ENCODE data around the gene PLCB2.

The PLCB2 gene

DNA sequence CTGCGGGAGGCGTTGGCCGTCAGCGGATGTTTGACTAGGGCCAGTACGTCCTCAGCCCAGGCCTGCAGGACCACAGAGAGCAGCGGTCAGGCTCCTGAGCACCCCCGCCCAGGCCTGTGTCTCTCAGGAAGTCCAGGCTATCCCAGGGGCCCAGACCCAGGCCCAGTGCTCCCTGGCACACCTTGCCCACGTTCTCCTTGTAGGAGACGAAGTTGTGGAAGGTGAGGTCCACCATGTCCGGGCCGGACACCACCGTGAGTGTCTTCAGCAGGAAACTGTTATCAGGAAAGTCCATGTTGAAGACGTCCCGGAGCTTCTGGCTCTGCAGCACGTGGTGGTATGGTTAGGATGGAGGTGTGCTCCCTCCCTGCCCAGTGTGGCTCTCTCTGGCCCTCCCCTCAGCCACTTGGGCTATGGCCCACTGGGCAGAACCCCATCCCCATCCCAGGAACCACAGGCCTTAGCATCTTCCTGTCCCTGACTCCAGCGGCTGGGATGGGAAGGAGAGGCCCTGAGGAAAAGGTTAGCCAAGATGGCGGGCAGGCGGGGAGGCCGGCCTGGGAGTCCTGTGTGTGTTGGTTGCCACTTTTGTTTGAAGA, 5.3 kb downstream of the PLCB2 start:
- Mint-ChIP-seq H3K4me3 (no peak overlapping the region), H3K36me3 (peaks cover 22% of the 10 kb centered on the region), H3K4me1 (peaks cover 33% of the 10 kb centered on the region), H3K27ac (no peak overlapping the region), H3K27me3 (no peaks in the 10 kb centered on the region), H3K9me3 (no peaks in the 10 kb centered on the region)

DNA sequence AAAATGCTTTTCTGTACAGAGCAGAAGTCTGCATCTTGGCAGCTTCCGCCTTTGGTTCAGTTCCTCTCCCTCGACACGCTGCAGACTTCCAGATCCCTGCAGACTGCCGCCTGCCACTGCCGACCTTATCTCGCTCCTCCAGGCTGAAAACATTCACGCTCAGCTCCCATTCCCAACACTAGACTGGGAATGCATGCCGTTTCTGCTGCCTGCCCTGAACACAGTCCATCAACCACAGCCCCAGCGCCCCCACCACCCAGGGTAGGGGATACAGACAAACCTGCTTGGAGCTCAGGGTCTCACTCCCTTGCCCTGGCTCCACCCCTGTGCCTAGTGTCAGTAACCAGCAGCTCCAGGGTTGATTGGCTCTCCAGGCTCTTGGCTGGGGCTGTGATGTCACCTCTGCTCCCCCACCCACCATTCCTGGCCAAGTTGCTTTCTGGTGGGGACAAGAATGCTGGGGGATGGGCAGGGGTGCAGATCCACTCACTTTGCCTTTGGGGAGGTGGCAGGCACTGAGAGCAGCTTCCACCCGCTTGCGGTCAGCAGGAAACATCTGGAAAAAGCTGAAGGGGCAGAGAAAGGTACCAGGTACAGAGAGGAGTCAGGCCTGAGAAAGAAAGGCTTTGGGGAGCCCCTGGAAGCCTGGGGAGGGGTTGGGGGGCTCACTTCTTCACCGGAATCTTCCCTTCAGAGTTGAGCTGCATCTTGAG, 6.1 kb downstream of the PLCB2 start:
- H3K4me1 Mint-ChIP-seq, result peaks cover 30% of the 10 kb centered on the region
- H3K9me3 Mint-ChIP-seq, result no peaks in the 10 kb centered on the region
- no peak overlapping the region for H3K27ac Mint-ChIP-seq
- H3K4me3 Mint-ChIP-seq, result no peak overlapping the region
- peaks cover 22% of the 10 kb centered on the region for H3K36me3 Mint-ChIP-seq
- no peaks in the 10 kb centered on the region for H3K27me3 Mint-ChIP-seq

DNA sequence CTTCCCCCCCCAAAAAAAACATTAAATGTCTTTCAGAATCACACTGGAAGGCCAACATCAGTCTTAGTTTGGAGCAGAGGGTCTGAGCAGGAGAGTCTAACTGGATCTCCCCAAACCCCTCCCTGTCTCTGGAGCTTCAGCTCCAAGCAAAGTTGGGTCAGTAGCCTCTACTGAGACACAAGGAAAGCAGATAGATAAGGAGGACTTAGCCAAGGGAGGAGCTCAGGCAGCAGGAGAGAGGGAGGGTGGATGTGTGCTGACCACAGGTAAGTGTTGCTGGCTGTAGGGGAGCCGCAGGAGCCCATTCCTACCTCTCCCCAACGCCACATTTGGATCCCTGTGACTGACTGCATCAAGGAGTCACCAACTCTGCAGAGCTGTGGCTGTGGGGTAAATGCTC, 7.0 kb downstream of the PLCB2 start:
- Mint-ChIP-seq H3K4me1 (peaks cover 21% of the 10 kb centered on the region), H3K27ac (peak overlapping the region; percentile 70), H3K4me3 (no peak overlapping the region), H3K36me3 (peaks cover 22% of the 10 kb centered on the region), H3K27me3 (no peaks in the 10 kb centered on the region), H3K9me3 (no peaks in the 10 kb centered on the region)

DNA sequence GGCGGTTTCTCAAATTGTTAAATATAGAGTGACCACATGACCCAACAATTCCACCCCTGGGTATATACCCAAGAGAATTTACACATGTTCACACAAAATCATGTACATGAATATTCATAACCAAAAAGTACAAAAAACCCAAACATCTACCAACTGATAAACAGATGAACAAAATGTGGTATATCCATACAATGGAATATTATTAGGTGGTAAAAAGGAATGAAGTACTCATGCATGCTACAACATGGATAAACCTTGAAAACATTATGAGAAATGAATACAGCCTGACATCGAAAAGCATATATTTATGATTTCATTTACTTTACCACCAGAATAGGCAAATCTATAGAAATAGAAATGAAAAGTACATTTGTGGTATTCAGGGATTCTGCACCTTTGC, 7.4 kb downstream of the PLCB2 start:
- H3K4me3 Mint-ChIP-seq, result no peak overlapping the region
- H3K9me3 Mint-ChIP-seq, result no peaks in the 10 kb centered on the region
- H3K27me3 Mint-ChIP-seq, result no peaks in the 10 kb centered on the region
- peaks cover 18% of the 10 kb centered on the region for H3K4me1 Mint-ChIP-seq
- peaks cover 22% of the 10 kb centered on the region for H3K36me3 Mint-ChIP-seq
- H3K27ac Mint-ChIP-seq, result no peak overlapping the region

DNA sequence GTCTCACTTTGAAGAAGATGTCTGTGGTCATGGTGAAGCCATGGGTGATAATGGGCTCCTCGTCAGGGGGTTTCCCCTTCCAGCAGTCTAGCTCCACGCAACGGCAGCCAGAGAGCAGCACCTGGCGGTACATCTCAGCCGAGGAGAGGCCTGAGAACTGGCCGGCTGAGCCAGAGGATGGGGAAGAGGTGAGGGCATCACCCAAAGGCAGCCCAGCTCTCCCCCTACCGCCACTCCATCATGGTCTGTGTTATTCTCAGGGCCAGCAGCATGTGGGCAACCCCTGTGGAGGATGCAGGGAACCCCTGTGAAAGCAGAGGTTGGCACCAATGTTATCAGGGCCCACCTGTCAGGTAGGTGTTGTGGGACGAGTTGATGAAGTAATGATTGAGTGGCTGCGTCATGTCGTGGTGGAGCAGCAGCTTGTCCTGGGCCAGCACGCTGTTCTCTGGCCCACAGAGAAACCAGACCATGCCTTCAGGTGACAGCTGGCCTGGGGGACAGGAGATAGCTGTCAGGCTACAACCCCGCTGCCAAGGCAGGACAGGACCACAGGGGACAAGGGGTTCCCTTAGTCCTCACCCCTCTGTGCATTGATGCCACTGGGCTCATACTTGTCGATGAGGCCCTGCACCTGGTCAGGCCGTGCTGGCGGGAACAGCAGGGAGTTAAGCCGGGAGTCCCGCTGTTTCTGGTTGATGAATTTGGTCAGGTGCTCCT, 9.4 kb downstream of the PLCB2 start:
- H3K4me1 Mint-ChIP-seq, result no peaks in the 10 kb centered on the region
- H3K9me3 Mint-ChIP-seq, result no peaks in the 10 kb centered on the region
- H3K4me3 Mint-ChIP-seq, result no peak overlapping the region
- no peak overlapping the region for H3K27ac Mint-ChIP-seq
- peaks cover 22% of the 10 kb centered on the region for H3K36me3 Mint-ChIP-seq
- no peaks in the 10 kb centered on the region for H3K27me3 Mint-ChIP-seq

DNA sequence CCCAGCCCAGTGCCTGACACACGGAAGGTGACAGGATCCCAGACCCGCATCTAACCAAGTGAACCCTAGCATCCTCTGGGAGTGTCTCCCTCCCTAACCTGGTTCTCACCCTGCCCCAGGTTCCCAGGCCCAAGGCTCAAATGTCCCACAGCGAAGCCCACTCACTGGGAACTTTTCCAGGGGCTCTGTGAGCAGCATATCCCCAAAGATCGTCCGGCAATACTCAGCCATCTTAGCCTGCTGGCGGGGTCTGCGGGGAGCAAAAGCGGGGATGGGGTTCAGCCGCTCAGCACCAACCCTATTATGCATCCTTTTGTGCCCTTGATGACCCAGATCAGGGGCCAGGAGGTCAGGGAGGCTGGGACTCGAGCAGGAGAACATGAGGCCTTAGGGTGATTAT, 10.4 kb downstream of the PLCB2 start:
- Mint-ChIP-seq H3K27me3 (no peaks in the 10 kb centered on the region), H3K4me3 (no peak overlapping the region), H3K9me3 (no peaks in the 10 kb centered on the region), H3K4me1 (no peaks in the 10 kb centered on the region), H3K27ac (no peak overlapping the region), H3K36me3 (peaks cover 22% of the 10 kb centered on the region)

DNA sequence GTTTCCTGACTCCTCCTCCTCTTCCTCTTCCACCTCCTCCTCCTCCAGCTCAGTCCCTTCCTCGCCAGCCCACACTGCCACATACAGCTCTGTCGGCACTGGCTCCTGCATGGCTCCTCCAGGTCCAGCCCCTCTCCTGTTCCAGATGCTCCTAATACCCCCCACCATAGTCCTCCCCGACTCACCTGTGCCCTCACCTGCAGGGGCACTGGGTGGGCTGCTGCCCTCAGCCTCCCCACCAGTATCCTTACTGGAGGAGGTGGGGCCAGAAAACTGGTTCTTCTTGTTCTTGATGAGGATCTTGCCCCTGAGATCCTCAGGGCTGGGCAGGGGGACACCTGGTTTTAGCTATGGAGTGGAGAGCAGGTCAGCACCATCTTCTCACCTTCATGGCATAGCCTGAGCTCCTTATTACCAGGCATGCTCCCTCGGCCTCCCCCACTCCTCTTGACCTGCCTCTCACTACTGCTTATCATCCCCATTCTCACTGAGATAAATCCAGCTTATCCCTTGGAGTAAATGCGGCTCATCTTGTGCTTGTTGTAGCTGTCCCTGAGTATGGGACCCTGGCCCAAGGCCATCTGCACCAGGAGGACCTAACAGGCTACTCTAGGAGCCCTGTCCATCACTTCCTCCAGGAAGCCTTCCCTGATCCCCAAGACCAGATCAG, 11.0 kb downstream of the PLCB2 start:
- Mint-ChIP-seq H3K9me3 (no peaks in the 10 kb centered on the region), H3K27ac (no peak overlapping the region), H3K27me3 (no peaks in the 10 kb centered on the region), H3K4me1 (no peaks in the 10 kb centered on the region), H3K4me3 (no peak overlapping the region), H3K36me3 (peaks cover 20% of the 10 kb centered on the region)

DNA sequence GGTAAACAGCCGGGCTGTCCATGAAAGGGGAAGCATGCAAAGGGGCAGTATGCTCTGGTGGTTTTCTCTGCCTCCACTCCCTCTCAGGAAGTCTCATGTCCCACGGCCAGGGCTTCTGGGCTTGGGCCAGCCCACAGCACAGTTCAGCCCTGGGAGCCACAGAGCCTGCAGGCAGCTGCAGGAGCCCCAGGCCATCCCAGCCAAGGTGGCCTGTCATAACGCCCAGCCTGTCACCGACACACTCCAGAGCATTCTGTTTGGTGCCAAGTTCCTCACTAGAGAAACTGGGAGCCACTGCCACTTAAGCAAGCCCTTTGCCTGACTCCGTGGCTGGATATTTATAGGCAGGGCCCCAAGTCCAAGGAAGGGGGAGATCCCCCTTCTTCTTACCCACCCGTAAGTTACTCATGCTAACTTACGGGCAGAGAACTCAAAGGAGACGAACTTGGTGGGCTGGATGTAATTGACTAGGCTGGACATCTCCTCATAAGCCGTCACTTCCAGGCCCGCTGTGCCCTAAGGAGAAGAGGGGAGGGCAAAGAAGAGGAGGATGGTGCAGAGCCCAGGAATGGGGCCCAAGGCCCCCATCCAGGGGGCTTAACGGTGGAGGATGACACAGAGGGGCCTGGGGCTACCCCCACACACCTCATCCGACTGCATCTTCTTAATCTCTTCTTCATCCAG, 11.7 kb downstream of the PLCB2 start:
- H3K4me1 Mint-ChIP-seq, result no peaks in the 10 kb centered on the region
- peaks cover 17% of the 10 kb centered on the region for H3K36me3 Mint-ChIP-seq
- H3K9me3 Mint-ChIP-seq, result no peaks in the 10 kb centered on the region
- no peak overlapping the region for H3K4me3 Mint-ChIP-seq
- H3K27ac Mint-ChIP-seq, result no peak overlapping the region
- H3K27me3 Mint-ChIP-seq, result no peaks in the 10 kb centered on the region

DNA sequence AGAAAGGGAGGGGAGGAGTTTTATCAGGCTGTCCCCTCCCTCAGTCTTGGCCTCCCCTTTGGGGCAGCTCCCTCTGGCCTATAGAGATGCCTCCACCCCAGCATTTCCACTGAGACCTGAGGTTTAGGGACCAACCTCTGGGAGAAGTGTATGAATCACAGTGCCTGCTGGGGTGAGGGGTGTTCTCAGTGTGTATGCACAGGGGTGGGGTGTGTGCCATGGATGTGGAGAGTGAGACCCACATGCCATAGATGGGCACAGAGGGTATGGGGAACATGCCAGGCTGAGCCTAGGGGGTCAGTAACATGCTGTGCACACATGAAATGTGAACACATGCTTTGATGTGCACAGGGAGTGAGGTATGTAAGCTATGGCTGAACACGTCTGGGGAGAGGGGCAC, 12.4 kb downstream of the PLCB2 start:
- Mint-ChIP-seq H3K36me3 (peaks cover 10% of the 10 kb centered on the region), H3K27ac (no peak overlapping the region), H3K27me3 (no peaks in the 10 kb centered on the region), H3K9me3 (no peaks in the 10 kb centered on the region), H3K4me1 (no peaks in the 10 kb centered on the region), H3K4me3 (no peak overlapping the region)

DNA sequence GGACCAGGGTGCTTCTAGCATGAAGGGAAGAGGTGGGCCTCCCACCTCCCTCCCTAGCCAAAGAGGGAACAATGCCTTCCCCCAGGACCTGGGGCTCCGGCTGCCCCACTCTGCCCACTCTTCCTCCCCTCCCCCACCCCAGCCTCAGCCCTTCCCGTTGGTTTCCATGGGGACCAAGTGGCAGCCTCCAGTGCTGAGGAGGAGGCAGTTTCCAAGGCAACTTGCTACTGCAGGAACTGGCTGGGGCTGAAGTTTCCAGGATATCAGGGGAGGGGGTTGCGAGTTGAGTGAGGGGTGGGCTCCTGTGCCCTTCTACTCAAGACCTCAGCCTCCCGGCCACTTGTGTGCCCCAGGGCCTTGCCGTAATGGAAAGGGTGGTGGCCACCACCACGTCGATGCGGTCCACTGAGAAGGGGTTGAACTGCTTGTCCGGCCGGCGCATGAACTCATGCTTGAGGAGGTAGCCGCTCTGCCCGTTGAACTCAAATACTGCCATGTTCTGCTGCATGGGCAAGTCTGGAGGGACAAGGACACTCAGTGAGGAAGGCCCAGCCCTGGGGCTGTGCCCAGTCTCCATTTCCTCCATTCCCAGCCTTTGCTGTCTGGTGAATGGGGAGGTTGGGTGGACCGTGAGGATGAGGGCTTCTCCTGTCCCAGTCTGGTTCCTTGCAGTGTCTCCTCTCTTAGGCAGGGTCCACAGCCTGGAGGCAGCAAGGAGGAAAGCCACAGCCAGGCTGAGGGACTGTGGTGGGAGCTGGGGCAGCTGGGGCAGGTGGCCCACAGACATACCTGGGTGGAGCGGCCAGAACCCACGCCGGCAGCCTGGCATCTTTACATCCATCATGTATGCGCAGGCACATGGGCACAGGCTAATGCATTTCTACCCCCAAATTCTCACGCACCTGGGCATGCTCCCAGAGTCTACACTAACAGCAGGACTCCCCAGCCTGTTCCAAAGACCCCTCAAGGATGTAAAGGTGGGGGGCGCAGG, 13.5 kb downstream of the PLCB2 start:
- Mint-ChIP-seq H3K9me3 (no peaks in the 10 kb centered on the region), H3K36me3 (peaks cover 5% of the 10 kb centered on the region)

DNA sequence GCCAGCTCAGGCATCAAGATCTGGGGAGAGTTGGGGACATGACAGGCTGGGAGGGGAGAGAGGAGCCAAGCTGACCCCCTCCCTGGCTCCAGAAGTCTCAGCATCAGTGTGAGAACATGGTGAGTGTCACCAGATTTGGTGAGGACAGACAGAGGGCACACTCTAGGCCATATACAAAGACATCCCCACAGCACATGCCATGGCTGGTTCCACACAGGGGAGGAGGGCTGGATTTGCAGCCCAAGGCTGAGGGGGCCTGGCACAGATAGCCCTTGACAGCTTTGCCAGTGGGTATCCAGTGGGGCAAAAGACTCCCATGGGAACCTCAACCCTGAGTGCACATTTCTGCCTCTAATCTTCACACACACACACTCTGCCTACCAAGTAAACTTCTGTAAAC, 14.7 kb downstream of the PLCB2 start:
- Mint-ChIP-seq H3K27ac (no peak overlapping the region), H3K4me1 (peaks cover 3% of the 10 kb centered on the region), H3K4me3 (no peak overlapping the region), H3K9me3 (no peaks in the 10 kb centered on the region), H3K27me3 (no peaks in the 10 kb centered on the region), H3K36me3 (peaks cover 4% of the 10 kb centered on the region)

More for the DNA sequence above, 13.5 kb downstream of the PLCB2 start:
- Mint-ChIP-seq H3K27ac (no peak overlapping the region), H3K27me3 (no peaks in the 10 kb centered on the region), H3K4me1 (peaks cover 3% of the 10 kb centered on the region), H3K4me3 (no peak overlapping the region)

DNA sequence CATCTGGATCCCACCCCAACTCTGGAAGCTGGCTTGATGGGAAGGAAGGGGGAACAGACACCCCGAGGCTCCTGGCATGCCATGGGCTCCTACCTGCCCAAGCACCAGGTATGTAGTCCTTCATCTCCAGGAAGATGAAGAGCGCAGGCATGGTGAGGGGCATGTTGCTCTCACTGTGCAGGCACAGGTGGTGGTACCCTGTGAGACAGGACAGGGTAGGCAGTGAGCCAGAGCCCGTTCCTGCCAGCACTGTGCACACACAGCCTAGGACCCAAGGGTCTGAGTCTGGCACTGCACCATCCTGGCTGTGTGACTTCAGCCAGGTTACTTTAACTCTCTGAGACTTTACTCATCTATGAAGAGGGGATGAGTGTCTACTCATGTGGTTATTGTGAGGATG, 15.5 kb downstream of the PLCB2 start:
- Mint-ChIP-seq H3K36me3 (peaks cover 4% of the 10 kb centered on the region), H3K4me3 (no peak overlapping the region), H3K4me1 (peaks cover 3% of the 10 kb centered on the region), H3K9me3 (no peaks in the 10 kb centered on the region), H3K27me3 (no peaks in the 10 kb centered on the region), H3K27ac (no peak overlapping the region)

DNA sequence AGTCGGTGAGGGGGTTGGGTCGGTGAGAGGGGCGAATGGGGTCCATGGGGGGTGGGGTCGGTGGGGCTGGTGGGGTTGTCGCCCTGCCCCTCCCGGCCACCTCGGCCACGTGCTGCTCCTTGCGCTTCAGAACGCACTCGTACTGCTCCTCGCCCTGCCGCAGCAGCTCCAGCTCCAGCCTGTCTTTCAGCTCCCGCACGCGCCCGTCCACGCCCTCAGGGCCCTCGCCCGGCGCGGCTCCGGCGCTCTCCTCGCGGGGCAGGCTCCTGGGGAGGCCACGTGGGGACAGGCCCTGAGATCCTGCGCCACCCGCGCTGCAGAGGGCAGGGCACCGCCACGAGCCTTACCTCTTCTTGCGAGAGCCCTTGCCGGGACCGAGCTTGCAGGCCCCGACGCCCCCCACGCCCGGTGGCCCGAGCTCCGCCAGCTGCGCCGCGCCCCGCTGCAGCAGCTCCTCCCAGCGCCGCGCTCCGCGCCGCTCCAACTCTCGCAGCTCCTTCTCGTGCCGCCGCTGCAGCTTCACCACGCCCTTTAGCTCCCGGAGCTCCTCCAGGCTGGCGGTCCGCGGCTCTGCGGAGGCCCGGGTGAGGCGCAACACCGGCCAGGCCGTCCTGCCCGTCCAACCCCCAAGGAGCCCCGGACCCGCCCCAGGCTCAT, 16.7 kb downstream of the PLCB2 start:
- no peak overlapping the region for H3K4me3 Mint-ChIP-seq
- no peaks in the 10 kb centered on the region for H3K9me3 Mint-ChIP-seq
- H3K27me3 Mint-ChIP-seq, result no peaks in the 10 kb centered on the region
- H3K36me3 Mint-ChIP-seq, result peaks cover 4% of the 10 kb centered on the region
- H3K4me1 Mint-ChIP-seq, result peaks cover 3% of the 10 kb centered on the region
- no peak overlapping the region for H3K27ac Mint-ChIP-seq

DNA sequence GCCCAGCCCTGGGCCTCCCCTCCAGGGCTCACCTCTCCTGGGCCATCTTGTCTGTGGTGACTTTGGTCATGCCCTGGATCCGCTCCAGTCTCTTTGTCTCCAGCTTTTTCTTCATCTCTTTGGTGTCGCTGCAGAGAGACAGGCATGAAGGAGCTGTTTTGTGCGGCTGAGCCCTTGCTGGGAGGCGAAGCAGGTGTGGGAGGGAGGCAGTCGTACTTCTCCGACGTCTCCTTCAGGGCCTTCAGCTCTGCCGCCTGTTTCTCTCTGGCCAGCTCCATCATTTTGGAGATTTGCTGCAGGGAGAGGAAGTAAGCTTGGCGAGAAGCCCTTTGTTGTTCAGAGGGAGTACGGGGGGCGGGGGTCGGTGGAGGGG, 17.2 kb downstream of the PLCB2 start:
- H3K4me3 Mint-ChIP-seq, result no peak overlapping the region
- H3K4me1 Mint-ChIP-seq, result peaks cover 3% of the 10 kb centered on the region
- no peak overlapping the region for H3K27ac Mint-ChIP-seq
- H3K9me3 Mint-ChIP-seq, result no peaks in the 10 kb centered on the region
- no peaks in the 10 kb centered on the region for H3K27me3 Mint-ChIP-seq
- H3K36me3 Mint-ChIP-seq, result peaks cover 4% of the 10 kb centered on the region

All from activated naive CD4-positive, alpha-beta T cell treated with anti-CD3 and anti-CD28 coated beads, Interleukin-2, amount 50 U/mL, for 24 hours (primary cell).